HepG2 (cell line): ENCODE data around the gene MSL2. TPM values are rescaled to one million over a fixed set of nuclear protein-coding genes. Genes with fewer than 3 reads are reported as not detected.

Experiments used
- BORCS8-MEF2B ChIP-seq: sonication (generic); formaldehyde crosslinking; IDR thresholded peaks from 2 replicates; pipeline ENCODE4 v1.8.0; 2022; ENCODE audit warnings: mild to moderate bottlenecking, missing genetic modification reagents
- ELF1 ChIP-seq: sonication (generic); formaldehyde crosslinking; IDR thresholded peaks from 2 replicates; pipeline ENCODE4 v1.4.0; 2020; ENCODE audit warnings: missing genetic modification reagents
- FOXC1 ChIP-seq: sonication (generic); formaldehyde crosslinking; IDR thresholded peaks from 2 replicates; pipeline ENCODE4 v1.8.0; 2022; ENCODE audit warnings: mild to moderate bottlenecking, missing genetic modification reagents, borderline replicate concordance
- GZF1 ChIP-seq: sonication (generic); formaldehyde crosslinking; IDR thresholded peaks from 2 replicates; pipeline ENCODE4 v1.5.1; 2020; ENCODE audit warnings: mild to moderate bottlenecking, missing genetic modification reagents
- HMG20B ChIP-seq: conservative IDR thresholded peaks from 2 replicates; pipeline ENCODE4 v1.6.1; 2016; ENCODE audit warnings: missing genetic modification reagents, missing compliant biosample characterization
- MAFF ChIP-seq: IDR thresholded peaks from 2 replicates; pipeline ENCODE4 v1.6.1; 2011; ENCODE audit warnings: low read depth, low read length, improper control_type of control experiment
- MXI1 ChIP-seq: IDR thresholded peaks from 3 replicates; pipeline ENCODE4 v1.6.1; 2012; ENCODE audit warnings: low read depth, low read length, inconsistent platforms, borderline replicate concordance
- NAIF1 ChIP-seq: sonication (generic); formaldehyde crosslinking; IDR thresholded peaks from 2 replicates; pipeline ENCODE4 v1.5.0; 2020; ENCODE audit warnings: mild to moderate bottlenecking, missing genetic modification reagents, borderline replicate concordance
- NFE2L1 ChIP-seq: sonication (generic); formaldehyde crosslinking; IDR thresholded peaks from 2 replicates; pipeline ENCODE4 v1.4.0; 2020; ENCODE audit warnings: missing genetic modification reagents, mild to moderate bottlenecking, borderline replicate concordance
- PRDM10 ChIP-seq: sonication (generic); formaldehyde crosslinking; IDR thresholded peaks from 2 replicates; pipeline ENCODE4 v1.4.0; 2020; ENCODE audit warnings: low read depth, missing genetic modification reagents
- SIN3B ChIP-seq: fragments of 150-350 bp; IDR thresholded peaks from 2 replicates; pipeline ENCODE4 v1.6.1; 2014; ENCODE audit warnings: low read length
- SKI ChIP-seq: fragments of 450-650 bp; IDR thresholded peaks from one replicate; pipeline ENCODE4 v1.6.1; 2018; ENCODE audit warnings: mild to moderate bottlenecking; ENCODE audit not compliant: partially characterized antibody
- SMC3 ChIP-seq: IDR thresholded peaks from 2 replicates; pipeline ENCODE4 v1.6.1; 2011; ENCODE audit warnings: low read length, improper control_type of control experiment
- SP140L ChIP-seq: sonication (generic); formaldehyde crosslinking; IDR thresholded peaks from 2 replicates; pipeline ENCODE4 v1.4.0; 2020; ENCODE audit warnings: missing genetic modification reagents, borderline replicate concordance
- STAT5B ChIP-seq: sonication (generic); formaldehyde crosslinking; IDR thresholded peaks from 2 replicates; pipeline ENCODE4 v1.4.0; 2020; ENCODE audit warnings: missing genetic modification reagents
- ZBTB14 ChIP-seq: sonication (generic); formaldehyde crosslinking; IDR thresholded peaks from 2 replicates; pipeline ENCODE4 v1.4.0; 2020; ENCODE audit warnings: missing genetic modification reagents
- ZNF207 ChIP-seq: fragments of 450-650 bp; IDR thresholded peaks from 2 replicates; pipeline ENCODE4 v1.6.1; 2016; ENCODE audit warnings: antibody characterized with exemption, borderline replicate concordance
- ZNF225 ChIP-seq: sonication (generic); formaldehyde crosslinking; IDR thresholded peaks from 2 replicates; pipeline ENCODE4 v1.4.0; 2020; ENCODE audit warnings: mild to moderate bottlenecking, missing genetic modification reagents
- ZNF260 ChIP-seq: sonication (generic); formaldehyde crosslinking; IDR thresholded peaks from 2 replicates; pipeline ENCODE4 v1.4.0; 2020; ENCODE audit warnings: missing genetic modification reagents, low read depth, mild to moderate bottlenecking, borderline replicate concordance
- ZNF3 ChIP-seq: IDR thresholded peaks from 2 replicates; pipeline ENCODE4 v1.7.0; 2017; ENCODE audit warnings: inconsistent platforms
- ZNF484 ChIP-seq: sonication (generic); formaldehyde crosslinking; IDR thresholded peaks from 2 replicates; pipeline ENCODE4 v1.5.1; 2020; ENCODE audit warnings: mild to moderate bottlenecking, low read depth, missing genetic modification reagents, borderline replicate concordance
- ZNF7 ChIP-seq: IDR thresholded peaks from 2 replicates; pipeline ENCODE4 v1.6.1; 2016; ENCODE audit warnings: missing biosample characterization, missing genetic modification reagents
- polyA plus RNA-seq, 8 experiments: library from polyadenylated mRNA; depleted of rRNA in 3 of 8; stranded (reverse) in 7 of 8; unstranded in 1 of 8; fragments of >200 nt; fragmentation: Illumina TruSeq in 4 of 8; extraction: Trizol in 4 of 8; gene quantifications; 2 replicates each; pipeline versions ENCODE4 v1.2.1 to v1.2.3, GENCODE V29; 2011 to 2016; ENCODE audit warnings: low read depth in 4 of 8, missing spikeins in 1 of 8, mixed read lengths in 1 of 8; ENCODE audit not compliant: insufficient read depth in 1 of 8
- total RNA-seq, 5 experiments: library from RNA; depleted of rRNA; stranded (reverse); fragments of >200 nt; fragmentation: Illumina TruSeq; extraction: Trizol; gene quantifications; 2 replicates each; pipeline ENCODE4 v1.2.3, GENCODE V29; 2016; ENCODE audit warnings: low read depth in 1 of 5
- TF ChIP-seq, protein P1 (sequence below): sonication (generic); formaldehyde crosslinking; IDR thresholded peaks from 2 replicates; pipeline ENCODE4 v1.5.1; 2020; ENCODE audit warnings: mild to moderate bottlenecking, moderate library complexity, missing genetic modification reagents
- TF ChIP-seq, protein P2 (sequence below): sonication (generic); formaldehyde crosslinking; IDR thresholded peaks from 2 replicates; pipeline ENCODE4 v1.4.0; 2020; ENCODE audit warnings: mild to moderate bottlenecking, missing genetic modification reagents

The MSL2 gene
- total and polyA plus RNA-seq, 2 of the 13 experiments (the other 11 are each of a cell fraction or from before 2014, with no cell fraction given), result 6.9 to 11.7 TPM

DNA sequence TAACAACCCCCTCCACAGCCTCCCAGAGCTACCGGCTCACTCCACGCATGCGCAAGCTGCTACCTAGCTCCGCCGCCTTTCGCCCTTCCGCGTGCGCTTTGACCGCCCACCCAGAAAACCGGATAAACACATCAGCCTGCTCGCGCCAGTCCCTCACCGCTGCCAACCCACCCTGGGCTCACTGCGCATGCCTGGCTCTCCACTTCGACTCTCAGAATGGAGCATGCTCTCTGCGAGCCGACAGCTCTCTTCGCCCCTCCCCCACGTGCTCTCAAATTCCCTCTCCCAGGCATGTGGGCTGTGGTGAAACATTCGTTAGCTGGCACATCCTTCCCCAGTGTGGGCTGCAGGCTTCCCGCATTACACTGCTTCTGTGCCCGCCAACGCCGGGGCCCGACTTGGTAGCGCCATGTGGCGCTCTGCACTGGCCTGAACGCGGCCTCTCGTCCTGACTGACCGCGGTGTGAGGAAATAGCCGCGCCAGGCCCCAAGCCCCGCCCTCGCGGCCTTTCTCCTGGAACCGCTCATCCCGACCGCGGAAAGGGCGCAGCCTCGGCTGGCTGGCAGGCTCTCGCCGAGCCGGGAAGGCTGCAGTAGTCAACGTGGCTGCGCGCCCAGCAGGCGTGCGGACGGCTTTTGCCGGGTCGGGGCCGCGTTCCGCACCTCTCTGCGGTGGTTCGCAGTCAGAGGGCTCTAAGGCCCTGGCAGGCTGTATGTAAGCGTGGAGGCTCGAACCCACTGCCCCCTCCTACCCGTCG is 445 bp upstream of the MSL2 start (continued):
- TF ChIP-seq ZNF260 (CRISPR knock-in tag) (peak; percentile 97; the same call in 1 of the 2 replicates), SMC3 (no peak), MXI1 (peak; percentile 74), NAIF1 (CRISPR knock-in tag) (peak; percentile 94), HMG20B (CRISPR knock-in tag) (no peak), ZNF207 (no peak), PRDM10 (peak; percentile 80; the same call in 1 of the 2 replicates), ELF1 (peak; percentile 72), ZBTB14 (peak; percentile 68), SIN3B (no peak; the same call in 1 of the 2 replicates), ZNF7 (CRISPR knock-in tag) (0 out of 2 replicates have a peak, but pooled peaks have one; percentile 19), ZNF3 (CRISPR knock-in tag) (no peak), BORCS8-MEF2B (CRISPR knock-in tag) (peak; percentile 96), NFE2L1 (peak; percentile 92; the same call in 1 of the 2 replicates), MAFF (no peak), STAT5B (peak; percentile 37; the same call in 1 of the 2 replicates), ZNF225 (CRISPR knock-in tag) (peak; percentile 97), SP140L (CRISPR knock-in tag) (peak; percentile 56; the same call in 1 of the 2 replicates), ZNF484 (CRISPR knock-in tag) (no peak), SKI (no peak), FOXC1 (CRISPR knock-in tag) (peak; percentile 97), GZF1 (CRISPR knock-in tag) (peak; percentile 94)
- TF ChIP-seq, protein P1, sequence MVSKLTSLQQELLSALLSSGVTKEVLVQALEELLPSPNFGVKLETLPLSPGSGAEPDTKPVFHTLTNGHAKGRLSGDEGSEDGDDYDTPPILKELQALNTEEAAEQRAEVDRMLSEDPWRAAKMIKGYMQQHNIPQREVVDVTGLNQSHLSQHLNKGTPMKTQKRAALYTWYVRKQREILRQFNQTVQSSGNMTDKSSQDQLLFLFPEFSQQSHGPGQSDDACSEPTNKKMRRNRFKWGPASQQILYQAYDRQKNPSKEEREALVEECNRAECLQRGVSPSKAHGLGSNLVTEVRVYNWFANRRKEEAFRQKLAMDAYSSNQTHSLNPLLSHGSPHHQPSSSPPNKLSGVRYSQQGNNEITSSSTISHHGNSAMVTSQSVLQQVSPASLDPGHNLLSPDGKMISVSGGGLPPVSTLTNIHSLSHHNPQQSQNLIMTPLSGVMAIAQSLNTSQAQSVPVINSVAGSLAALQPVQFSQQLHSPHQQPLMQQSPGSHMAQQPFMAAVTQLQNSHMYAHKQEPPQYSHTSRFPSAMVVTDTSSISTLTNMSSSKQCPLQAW (CRISPR knock-in tag), result peak; percentile 97
- TF ChIP-seq, protein P2, sequence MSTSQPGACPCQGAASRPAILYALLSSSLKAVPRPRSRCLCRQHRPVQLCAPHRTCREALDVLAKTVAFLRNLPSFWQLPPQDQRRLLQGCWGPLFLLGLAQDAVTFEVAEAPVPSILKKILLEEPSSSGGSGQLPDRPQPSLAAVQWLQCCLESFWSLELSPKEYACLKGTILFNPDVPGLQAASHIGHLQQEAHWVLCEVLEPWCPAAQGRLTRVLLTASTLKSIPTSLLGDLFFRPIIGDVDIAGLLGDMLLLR (CRISPR knock-in tag), result peak; percentile 93
